K562 (cell line): ENCODE data around the gene CACNG7.

Source experiments
- BRD9 ChIP-seq: fragments of 450-650 bp; IDR thresholded peaks from 2 replicates; pipeline ENCODE4 v1.6.1; 2018; ENCODE audit warnings: low read depth; ENCODE audit not compliant: partially characterized antibody
- CTCF ChIP-seq, 3 experiments: IDR thresholded peaks in 2 of 3; conservative IDR thresholded peaks in 1 of 3; 2 replicates each; pipeline ENCODE4 v1.5.1; 2011 to 2012; ENCODE audit warnings: low read length in 3 of 3, mild to moderate bottlenecking in 3 of 3, control low read depth in 2 of 3, improper control_type of control experiment in 1 of 3, inconsistent platforms in 1 of 3, low read depth in 1 of 3, mixed read lengths in 1 of 3, moderate library complexity in 1 of 3; ENCODE audit not compliant: insufficient read depth in 2 of 3
- ETV6 ChIP-seq, 3 experiments: fragments of 150-350 bp in 1 of 3; sonication (generic) in 1 of 3; formaldehyde crosslinking in 1 of 3; IDR thresholded peaks; 2 replicates each; pipeline versions ENCODE4 v1.6.1 to v1.8.0; 2014 to 2022; ENCODE audit warnings: borderline replicate concordance in 2 of 3, low read depth in 2 of 3, antibody characterized with exemption in 1 of 3, low read length in 1 of 3, mild to moderate bottlenecking in 1 of 3, missing genetic modification reagents in 1 of 3
- GABPA ChIP-seq: fragments of 200-800 bp; sonication (Bioruptor generic); conservative IDR thresholded peaks from 2 replicates; pipeline ENCODE4 v1.6.1; 2016; ENCODE audit warnings: low read depth, missing genetic modification characterization, missing compliant biosample characterization
- MCM3 ChIP-seq: fragments of 450-650 bp; IDR thresholded peaks from 2 replicates; pipeline ENCODE4 v1.6.1; 2016
- NR2F6 ChIP-seq: fragments of 450-650 bp; formaldehyde crosslinking; IDR thresholded peaks from 2 replicates; pipeline ENCODE4 v1.4.0; 2020; ENCODE audit warnings: mild to moderate bottlenecking
- POLR2AphosphoS5 ChIP-seq: IDR thresholded peaks from 2 replicates; pipeline ENCODE4 v1.6.1; 2011; ENCODE audit warnings: mild to moderate bottlenecking, low read depth, low read length, moderate library complexity; ENCODE audit not compliant: control insufficient read depth, insufficient read depth
- SUPT5H ChIP-seq: fragments of 450-650 bp; IDR thresholded peaks from 2 replicates; pipeline ENCODE4 v1.6.1; 2016
- TCF7L2 ChIP-seq: fragments of 150-350 bp; IDR thresholded peaks from 2 replicates; pipeline ENCODE4 v1.6.1; 2016; ENCODE audit warnings: low read depth, mild to moderate bottlenecking, low read length, moderate library complexity

GRCh38 chr19:53875602-53876325, 33.3 kb upstream of the CACNG7 start:
- peak; percentile 36; the same call in 1 of the 2 replicates for TF ChIP-seq SUPT5H
- no peak for TF ChIP-seq NR2F6
- no peak for TF ChIP-seq ETV6 (IDR thresholded peaks at IDR 0.05; ENCODE audit: borderline replicate concordance in 1 of 2, low read depth in 2 of 2, low read length in 1 of 2)
- no peak for TF ChIP-seq ETV6 (CRISPR knock-in tag; IDR thresholded peaks at IDR 0.05; ENCODE audit: borderline replicate concordance)
- TF ChIP-seq TCF7L2 = no peak
- TF ChIP-seq GABPA (tag) = no peak
- no peak for TF ChIP-seq MCM3
- TF ChIP-seq POLR2AphosphoS5 = peak; percentile 57; the same call in 1 of the 2 replicates
- no peak for TF ChIP-seq BRD9
- TF ChIP-seq CTCF (IDR thresholded peaks at IDR 0.05 in 2 of 3, conservative IDR thresholded peaks at IDR 0.05 in 1 of 3; ENCODE audit: insufficient read depth in 2 of 3, low read depth in 1 of 3, low read length in 3 of 3) = no peak
